Mesenchymal stem cell (in vitro differentiated cells and primary cell): ENCODE data around the gene GPR161.

Experiments used
- DNase-seq: peaks from one replicate; pipeline ENCODE4 v3.0.0-alpha.2; 2013
- H2AFZ ChIP-seq: one replicate; pipeline ENCODE4 v1.6.1; 2013; ENCODE audit warnings: low read depth, mild to moderate bottlenecking, control low read depth, inconsistent platforms, low read length, moderate library complexity
- H2AK5ac ChIP-seq: 2 replicates; pipeline ENCODE4 v1.6.1; 2013; ENCODE audit warnings: low read length, moderate library complexity, mild to moderate bottlenecking, inconsistent platforms; ENCODE audit not compliant: severe bottlenecking
- H2BK120ac ChIP-seq: one replicate; pipeline ENCODE4 v1.6.1; 2013; ENCODE audit warnings: low read depth, mild to moderate bottlenecking, inconsistent platforms, low read length, moderate library complexity
- H2BK12ac ChIP-seq, 2 experiments: one replicate each; pipeline ENCODE4 v1.6.1; 2013; ENCODE audit warnings: inconsistent platforms in 2 of 2, low read length in 2 of 2, mild to moderate bottlenecking in 2 of 2, moderate library complexity in 2 of 2, control low read depth in 1 of 2
- H2BK15ac ChIP-seq: one replicate; pipeline ENCODE4 v1.6.1; 2013; ENCODE audit warnings: mild to moderate bottlenecking, low read depth, inconsistent platforms; ENCODE audit not compliant: poor library complexity, severe bottlenecking
- H2BK5ac ChIP-seq: 2 replicates; pipeline ENCODE4 v1.6.1; 2013; ENCODE audit warnings: low read depth, mild to moderate bottlenecking, low read length, control low read depth, inconsistent platforms; ENCODE audit not compliant: poor library complexity, severe bottlenecking
- H3K14ac ChIP-seq, 2 experiments: one replicate each; pipeline ENCODE4 v1.6.1; 2013; ENCODE audit warnings: inconsistent platforms in 2 of 2, low read length in 2 of 2, control low read depth in 1 of 2, mild to moderate bottlenecking in 1 of 2, moderate library complexity in 1 of 2
- H3K18ac ChIP-seq, 2 experiments: one replicate each; pipeline ENCODE4 v1.6.1; 2013; ENCODE audit warnings: inconsistent platforms in 2 of 2, low read length in 2 of 2, control low read depth in 1 of 2, low read depth in 1 of 2, mild to moderate bottlenecking in 1 of 2
- H3K23ac ChIP-seq, 2 experiments: one replicate each; pipeline ENCODE4 v1.6.1; 2013; ENCODE audit warnings: inconsistent platforms in 2 of 2, low read length in 2 of 2, mild to moderate bottlenecking in 2 of 2, moderate library complexity in 2 of 2, control low read depth in 1 of 2
- H3K27ac ChIP-seq: 2 replicates; pipeline ENCODE4 v1.5.1; 2013; ENCODE audit warnings: mild to moderate bottlenecking, moderate library complexity, low read length, control low read depth, inconsistent platforms; ENCODE audit not compliant: poor library complexity, severe bottlenecking
- H3K27me3 ChIP-seq, 2 experiments: 2 replicates each; pipeline versions ENCODE4 v1.6.1 to v1.7.0; 2013; ENCODE audit warnings: low read length in 2 of 2, mild to moderate bottlenecking in 2 of 2, moderate library complexity in 2 of 2, control low read depth in 1 of 2, inconsistent platforms in 1 of 2; ENCODE audit not compliant: control insufficient read depth in 1 of 2, insufficient read depth in 1 of 2
- H3K36me3 ChIP-seq, 2 experiments: 2 replicates each; pipeline versions ENCODE4 v1.6.1 to v1.7.0; 2013; ENCODE audit warnings: low read length in 2 of 2, control low read depth in 1 of 2, inconsistent platforms in 1 of 2, low read depth in 1 of 2, mild to moderate bottlenecking in 1 of 2; ENCODE audit not compliant: insufficient read depth in 2 of 2, control insufficient read depth in 1 of 2
- H3K4ac ChIP-seq, 2 experiments: one replicate each; pipeline ENCODE4 v1.6.1; 2013; ENCODE audit warnings: inconsistent platforms in 2 of 2, low read length in 2 of 2, mild to moderate bottlenecking in 2 of 2, moderate library complexity in 2 of 2, control low read depth in 1 of 2, low read depth in 1 of 2
- H3K4me1 ChIP-seq: 2 replicates; pipeline ENCODE4 v1.6.1; 2013; ENCODE audit warnings: low read depth, low read length, control low read depth; ENCODE audit not compliant: control insufficient read depth, insufficient read depth
- H3K4me2 ChIP-seq: 2 replicates; pipeline ENCODE4 v1.6.1; 2013; ENCODE audit warnings: low read length, mild to moderate bottlenecking, inconsistent platforms; ENCODE audit not compliant: poor library complexity, severe bottlenecking
- H3K4me3 ChIP-seq, 2 experiments: 2 replicates each; pipeline versions ENCODE4 v1.5.1 to v1.7.0; 2013; ENCODE audit warnings: low read length in 2 of 2, mild to moderate bottlenecking in 2 of 2, control low read depth in 1 of 2, low read depth in 1 of 2; ENCODE audit not compliant: insufficient read depth in 1 of 2
- H3K79me1 ChIP-seq: replicated peaks from 2 replicates; pipeline ENCODE4 v1.6.1; 2013; ENCODE audit warnings: mild to moderate bottlenecking, control low read depth, low read length, inconsistent platforms; ENCODE audit not compliant: poor library complexity, severe bottlenecking
- H3K9ac ChIP-seq: 2 replicates; pipeline ENCODE4 v1.7.0; 2013; ENCODE audit warnings: mild to moderate bottlenecking, low read length, moderate library complexity
- H3K9me3 ChIP-seq: 2 replicates; pipeline ENCODE4 v1.7.0; 2013; ENCODE audit warnings: mild to moderate bottlenecking, low read length; ENCODE audit not compliant: control insufficient read depth
- H4K8ac ChIP-seq: one replicate; pipeline ENCODE4 v1.6.1; 2013; ENCODE audit warnings: inconsistent platforms, mild to moderate bottlenecking, low read length, moderate library complexity
- H4K91ac ChIP-seq: one replicate; pipeline ENCODE4 v1.6.1; 2013; ENCODE audit warnings: mild to moderate bottlenecking, low read length, inconsistent platforms
- WGBS: methylation state at CpG from one replicate; pipeline ENCODE4 v1.1.7; 2013; ENCODE audit warnings: mixed read lengths; 5-methylcytosine and 5-hydroxymethylcytosine counted together

Gene GPR161

DNA sequence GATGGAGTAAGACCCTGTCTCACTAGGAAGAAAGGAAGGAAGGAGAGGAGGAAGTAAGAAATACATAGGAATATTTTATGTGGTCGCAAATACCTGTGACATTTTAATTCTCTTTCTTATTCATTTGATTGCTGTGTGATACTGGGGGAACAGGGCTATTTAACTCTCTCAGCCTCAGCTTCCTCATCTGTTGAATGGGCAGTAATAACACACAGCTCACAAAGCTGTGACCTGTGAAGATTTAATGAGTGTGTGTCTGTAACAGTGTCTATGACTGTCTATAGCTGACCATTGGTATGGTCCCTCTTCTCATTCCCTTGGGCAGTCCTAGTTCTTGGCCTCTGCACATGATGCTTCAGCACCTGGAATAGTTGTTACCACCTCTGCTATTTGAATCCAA is 13.6 kb upstream of the GPR161 start:
- Histone ChIP-seq H3K36me3 (no peaks in the 10 kb centered on the region), H2BK120ac (no peak overlapping the region), H3K79me1 (no peaks in the 10 kb centered on the region), H3K23ac (no peak overlapping the region), H3K4me3 (no peak overlapping the region), H3K4ac (no peak overlapping the region), H2BK5ac (no peak overlapping the region), H3K4me2 (no peak overlapping the region), H4K91ac (no peak overlapping the region), H3K14ac (no peak overlapping the region), H3K27ac (no peak overlapping the region), H4K8ac (no peak overlapping the region), H3K9ac (no peak overlapping the region), H2BK12ac (no peak overlapping the region), H3K27me3 (no peaks in the 10 kb centered on the region), H2AFZ (no peak overlapping the region), H3K18ac (no peak overlapping the region), H2AK5ac (no peak overlapping the region), H3K4me1 (no peaks in the 10 kb centered on the region), H2BK15ac (peak overlapping the region; percentile 0), H3K9me3 (no peaks in the 10 kb centered on the region)
- WGBS: 88% methylated on average over 1 of the region's 1 CpG
- no peak for DNase-seq

DNA sequence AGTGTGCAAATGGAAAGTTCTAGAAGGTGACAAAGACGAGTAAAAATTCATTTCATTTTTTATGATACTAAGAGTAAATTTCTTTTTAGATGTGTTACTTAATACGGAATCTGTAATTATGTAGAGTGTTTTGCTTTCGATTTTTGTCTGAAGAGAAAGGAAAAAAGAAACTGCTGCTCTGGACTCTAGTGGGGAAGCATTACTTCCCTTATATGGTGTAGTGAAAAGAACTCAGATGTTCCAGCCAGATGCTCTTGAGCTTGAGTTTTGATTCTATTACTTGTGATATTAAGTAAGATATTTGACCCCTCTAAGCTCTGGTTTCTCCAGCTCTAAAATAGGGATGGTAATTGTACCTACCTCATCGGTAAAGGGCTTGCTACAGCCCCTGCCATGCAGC is 12.2 kb upstream of the GPR161 start:
- Histone ChIP-seq H3K79me1 (no peaks in the 10 kb centered on the region), H2BK5ac (no peak overlapping the region), H3K4me2 (no peak overlapping the region), H3K27ac (no peak overlapping the region), H4K8ac (no peak overlapping the region), H2AK5ac (no peak overlapping the region), H2AFZ (no peak overlapping the region), H3K9ac (no peak overlapping the region), H4K91ac (no peak overlapping the region), H3K4ac (no peak overlapping the region), H3K14ac (no peak overlapping the region), H3K4me3 (no peak overlapping the region), H2BK15ac (no peak overlapping the region), H2BK12ac (no peak overlapping the region), H3K9me3 (no peaks in the 10 kb centered on the region), H3K18ac (no peak overlapping the region), H3K36me3 (no peaks in the 10 kb centered on the region), H3K4me1 (no peaks in the 10 kb centered on the region), H3K27me3 (no peaks in the 10 kb centered on the region), H2BK120ac (no peak overlapping the region), H3K23ac (no peak overlapping the region)
- WGBS: 84% methylated on average over 2 of the region's 4 CpGs
- DNase-seq: no peak

DNA sequence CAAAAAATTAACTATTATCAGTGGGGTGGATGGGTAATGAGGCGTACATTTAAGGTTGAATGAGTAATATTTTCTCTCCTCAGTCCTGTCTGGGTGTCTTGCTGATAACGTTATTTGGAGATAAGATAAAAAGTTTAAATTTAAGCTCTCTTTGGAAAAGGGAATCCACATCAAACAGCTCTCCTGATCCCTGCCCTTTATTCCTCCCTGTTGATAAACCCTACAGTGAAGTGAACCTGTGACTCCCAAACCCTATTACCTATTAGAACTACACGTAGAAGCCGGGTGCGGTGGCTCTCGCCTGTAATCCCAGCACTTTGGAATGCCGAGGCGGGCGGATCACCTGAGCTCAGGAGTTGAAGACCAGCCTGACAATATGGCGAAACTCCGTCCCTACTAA is 9.9 kb upstream of the GPR161 start:
- 97% methylated on average over 9 of the region's 11 CpGs for WGBS
- Histone ChIP-seq H2BK15ac (no peak overlapping the region), H3K27ac (no peak overlapping the region), H3K79me1 (no peaks in the 10 kb centered on the region), H3K27me3 (no peaks in the 10 kb centered on the region), H2AFZ (no peak overlapping the region), H3K4me3 (no peak overlapping the region), H2BK5ac (no peak overlapping the region), H4K8ac (no peak overlapping the region), H2AK5ac (no peak overlapping the region), H3K4me1 (no peaks in the 10 kb centered on the region), H3K4ac (no peak overlapping the region), H2BK12ac (no peak overlapping the region), H3K14ac (no peak overlapping the region), H3K9ac (no peak overlapping the region), H3K18ac (no peak overlapping the region), H4K91ac (no peak overlapping the region), H3K36me3 (no peaks in the 10 kb centered on the region), H3K4me2 (no peak overlapping the region), H3K23ac (no peak overlapping the region), H3K9me3 (no peaks in the 10 kb centered on the region), H2BK120ac (no peak overlapping the region)
- no peak for DNase-seq

DNA sequence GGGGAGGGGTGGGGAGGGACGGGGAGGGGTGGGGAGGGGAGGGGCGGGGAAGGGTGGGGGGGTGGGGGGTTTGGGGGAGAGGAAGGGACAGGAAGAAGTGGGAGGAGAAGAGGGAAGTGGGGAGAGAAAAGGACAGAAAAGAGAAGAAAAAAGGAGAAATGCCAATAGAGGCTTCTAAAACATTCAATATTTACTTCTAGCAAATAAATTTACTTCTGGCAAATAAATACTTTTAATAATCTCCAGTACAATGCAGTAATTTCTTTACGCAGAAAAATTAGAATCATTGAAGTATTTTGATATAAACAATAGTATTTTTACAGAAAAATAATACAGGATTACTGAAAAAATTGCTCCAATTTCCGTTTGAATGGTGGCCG is 9.4 kb upstream of the GPR161 start:
- no peaks in the 10 kb centered on the region for H3K36me3 ChIP-seq
- no peak overlapping the region for H3K23ac ChIP-seq
- H3K9me3 ChIP-seq: no peaks in the 10 kb centered on the region
- no peak overlapping the region for H3K27ac ChIP-seq
- H2BK5ac ChIP-seq: no peak overlapping the region
- H3K4me2 ChIP-seq: no peak overlapping the region
- H3K27me3 ChIP-seq: no peaks in the 10 kb centered on the region
- H2BK120ac ChIP-seq: no peak overlapping the region
- no peak overlapping the region for H3K4ac ChIP-seq
- no peak overlapping the region for H3K18ac ChIP-seq
- no peaks in the 10 kb centered on the region for H3K79me1 ChIP-seq
- no CpG with 5 or more reads among the region's 5 CpGs for WGBS
- no peaks in the 10 kb centered on the region for H3K4me1 ChIP-seq
- H2BK15ac ChIP-seq: no peak overlapping the region
- no peak overlapping the region for H3K4me3 ChIP-seq
- H2AK5ac ChIP-seq: no peak overlapping the region
- no peak for DNase-seq
- H4K8ac ChIP-seq: no peak overlapping the region
- no peak overlapping the region for H3K14ac ChIP-seq
- H2BK12ac ChIP-seq: no peak overlapping the region
- H2AFZ ChIP-seq: no peak overlapping the region
- H4K91ac ChIP-seq: no peak overlapping the region
- no peak overlapping the region for H3K9ac ChIP-seq
